Measurements from ENCODE around the gene PBX1.

DNA sequence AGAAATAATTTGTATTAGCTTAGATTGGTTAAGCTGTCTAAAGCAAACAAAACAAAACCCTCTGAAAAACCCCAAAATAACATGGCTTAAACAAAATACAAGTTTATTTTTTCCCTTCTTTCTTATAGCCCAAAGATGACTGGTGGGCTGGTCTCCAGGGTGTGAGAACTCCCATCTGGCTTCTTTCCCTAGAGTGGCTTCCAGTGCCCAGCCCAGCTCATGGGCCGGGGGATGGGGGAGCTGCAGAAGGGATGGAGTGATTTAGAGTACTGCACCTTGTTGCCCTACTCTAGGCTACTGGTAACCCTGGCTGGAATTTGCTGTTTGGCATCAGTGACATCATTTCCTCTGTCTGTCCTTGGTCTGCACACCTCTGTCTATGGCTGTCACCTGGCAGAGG lies 223.0 kb downstream of the PBX1 start:
- TF ChIP-seq CTCF (IDR thresholded peaks at IDR 0.05; ENCODE audit: poor library complexity) (no peak), EZH2 (IDR thresholded peaks at IDR 0.05; ENCODE audit: borderline replicate concordance) (no peak)
